Measurements from ENCODE around the gene BORCS6.

Gene BORCS6

DNA sequence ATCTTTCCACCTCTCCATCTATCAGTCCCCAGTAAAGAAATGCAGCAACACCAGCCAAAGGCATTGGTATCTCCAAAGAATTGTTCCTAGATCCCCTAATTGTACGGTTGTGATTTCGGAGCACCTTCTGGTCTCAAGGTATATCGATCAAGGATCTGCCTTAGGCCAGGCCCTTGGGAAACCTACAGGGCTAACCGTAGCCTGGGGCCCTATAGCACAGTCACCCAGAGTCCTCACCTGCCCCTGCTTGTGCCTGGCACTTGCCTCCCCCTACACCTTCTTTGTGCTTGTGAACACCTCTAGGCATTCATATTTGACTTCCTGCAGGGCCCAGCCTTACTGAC, 37.2 kb upstream of the BORCS6 start:
- DNase-seq (ENCODE audit: low read depth) = no peak
- no peak for TF ChIP-seq CTCF (conservative IDR thresholded peaks at IDR 0.05; ENCODE audit: control insufficient read depth, insufficient read depth, low read depth, low read length)
- peak overlapping the region; percentile 8 for H3K4me3 ChIP-seq (ENCODE audit: control insufficient read depth, low read depth, low read length)

GRCh38 chr17:8226536-8227237, 36.7 kb upstream of the BORCS6 start:
- no peak for TF ChIP-seq CTCF (conservative IDR thresholded peaks at IDR 0.05; ENCODE audit: control insufficient read depth, insufficient read depth, low read depth, low read length)
- peak; percentile 93 for DNase-seq (ENCODE audit: low read depth)

DNA sequence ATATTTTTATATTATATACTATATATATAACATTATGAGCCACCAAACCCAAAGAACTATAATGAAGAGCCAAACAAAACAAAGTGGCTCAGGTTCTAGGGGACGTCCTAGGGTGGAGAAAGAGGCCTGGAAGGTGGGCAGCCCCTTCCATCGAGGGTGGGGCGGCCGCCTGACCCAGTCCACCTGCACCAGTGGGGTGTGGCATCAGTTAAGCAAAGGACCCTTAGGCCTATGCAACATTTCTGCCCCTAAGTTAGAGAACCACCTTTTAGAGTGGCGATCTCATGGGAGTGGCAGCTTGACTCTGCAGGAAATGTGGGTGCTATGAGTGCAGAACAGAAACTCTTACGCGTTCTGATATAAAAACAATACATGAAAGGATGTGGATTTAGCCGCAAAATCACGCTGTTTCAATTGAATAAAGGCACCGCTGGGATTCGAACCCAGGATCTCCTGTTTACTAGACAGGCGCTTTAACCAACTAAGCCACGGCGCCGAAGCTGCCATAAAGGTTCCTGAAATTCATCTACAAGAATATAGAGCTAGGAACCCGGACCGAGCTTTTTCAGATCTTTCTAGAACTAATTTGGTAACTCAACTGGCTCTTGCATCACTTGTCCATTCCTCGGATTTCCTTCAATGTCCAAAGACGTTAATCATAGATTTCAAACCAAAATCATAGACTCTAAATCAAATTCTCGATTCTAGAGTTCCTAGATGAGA, 36.0 kb upstream of the BORCS6 start:
- peak; percentile 86 for DNase-seq (ENCODE audit: low read depth)
- H3K4me3 ChIP-seq (ENCODE audit: control insufficient read depth, low read depth, low read length) = peak overlapping the region; percentile 59
- TF ChIP-seq CTCF (conservative IDR thresholded peaks at IDR 0.05; ENCODE audit: control insufficient read depth, insufficient read depth, low read depth, low read length) = no peak

More at GRCh38 chr17:8226536-8227237, 36.7 kb upstream of the BORCS6 start:
- H3K4me3 ChIP-seq (ENCODE audit: control insufficient read depth, low read depth, low read length) = peak overlapping the region; percentile 59

DNA sequence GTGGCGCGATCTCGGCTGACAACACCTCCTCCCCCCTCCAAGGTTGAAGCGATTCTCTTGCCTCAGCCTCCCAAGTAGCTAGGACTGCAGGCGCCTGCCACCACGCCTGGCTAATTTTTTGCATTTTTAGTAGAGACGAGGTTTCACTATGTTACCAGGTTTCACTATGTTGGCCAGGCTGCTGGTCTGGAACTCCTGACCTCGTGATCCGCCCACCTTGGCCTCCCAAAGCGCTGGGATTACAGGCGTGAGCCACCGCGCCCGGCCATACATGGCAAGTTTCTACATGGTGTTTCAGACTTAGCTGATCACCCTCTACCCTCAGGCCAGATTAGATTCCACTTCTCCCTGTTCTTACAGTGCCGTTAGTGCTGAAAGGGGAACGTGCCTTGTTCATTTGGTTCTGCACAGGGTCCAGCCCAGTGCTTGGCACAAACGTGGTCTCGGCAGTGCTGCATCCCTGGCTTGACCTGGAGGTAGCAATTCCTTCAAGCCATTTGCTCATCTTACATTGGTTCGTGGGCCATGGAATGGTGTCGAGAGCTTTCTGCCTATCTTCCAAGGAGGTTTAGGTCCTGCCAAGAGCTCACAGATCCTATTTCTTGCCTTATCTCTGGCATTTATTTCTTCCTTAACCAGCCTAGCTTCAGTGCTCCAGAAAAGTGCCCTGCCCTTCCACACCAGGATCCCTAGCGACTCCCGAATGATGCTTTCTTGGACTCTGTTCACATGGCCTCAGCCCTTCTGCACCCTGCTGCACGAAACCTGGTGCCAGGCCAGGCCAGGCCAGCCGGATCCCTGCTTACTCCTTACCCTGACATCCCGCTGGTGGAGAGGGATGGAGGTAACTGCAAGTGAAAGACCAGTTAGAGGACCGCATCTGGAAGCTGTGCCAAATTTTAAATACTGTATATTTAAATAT, 35.2 kb upstream of the BORCS6 start:
- no peak overlapping the region for H3K4me3 ChIP-seq (ENCODE audit: control insufficient read depth, low read depth, low read length)
- no peak for DNase-seq (ENCODE audit: low read depth)
- TF ChIP-seq CTCF (conservative IDR thresholded peaks at IDR 0.05; ENCODE audit: control insufficient read depth, insufficient read depth, low read depth, low read length) = no peak

DNA sequence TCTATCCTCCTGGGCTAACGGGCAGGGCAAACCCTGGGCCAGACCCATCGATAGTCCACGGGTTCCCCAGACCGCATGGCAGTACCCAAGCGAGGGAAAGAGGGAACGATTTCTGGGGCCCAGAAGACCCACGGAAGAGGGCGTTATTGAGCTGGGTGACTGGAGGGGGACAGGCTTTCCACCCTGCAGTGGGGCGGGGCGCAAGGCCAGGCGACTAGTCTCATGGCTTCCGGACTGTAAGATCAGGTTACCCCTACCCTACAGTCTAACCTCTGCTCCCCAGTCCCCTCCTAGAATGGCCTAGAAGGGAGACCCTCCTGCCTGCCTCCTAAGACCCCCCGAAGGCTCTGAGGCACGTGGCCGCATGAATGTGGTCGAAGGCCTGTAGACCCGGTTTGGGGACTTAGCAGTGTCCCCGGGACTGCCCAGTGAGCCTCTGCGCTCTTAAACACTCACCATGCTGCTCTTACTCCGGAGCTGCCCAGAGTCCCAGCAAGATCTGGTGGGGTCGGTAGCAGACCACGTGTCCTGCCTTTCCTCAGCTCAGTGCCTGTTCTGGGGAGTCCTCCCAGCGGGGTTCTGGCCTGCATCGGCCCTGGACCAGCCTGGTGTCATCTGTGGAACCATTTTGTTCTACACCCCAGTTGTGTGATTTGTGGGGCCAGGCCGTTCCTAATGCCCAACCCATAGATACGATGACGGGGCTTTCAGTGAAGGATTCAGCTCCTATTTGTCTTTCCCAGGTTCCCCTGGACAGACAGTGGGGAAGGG, 33.6 kb upstream of the BORCS6 start:
- peak; percentile 14 for TF ChIP-seq CTCF (conservative IDR thresholded peaks at IDR 0.05; ENCODE audit: control insufficient read depth, insufficient read depth, low read depth, low read length)
- H3K4me3 ChIP-seq (ENCODE audit: control insufficient read depth, low read depth, low read length) = peak overlapping the region; percentile 72
- peak; percentile 58 for DNase-seq (ENCODE audit: low read depth)

Data from fibroblast of mammary gland (primary cell).